ENCODE data around the gene CALN1.

DNA sequence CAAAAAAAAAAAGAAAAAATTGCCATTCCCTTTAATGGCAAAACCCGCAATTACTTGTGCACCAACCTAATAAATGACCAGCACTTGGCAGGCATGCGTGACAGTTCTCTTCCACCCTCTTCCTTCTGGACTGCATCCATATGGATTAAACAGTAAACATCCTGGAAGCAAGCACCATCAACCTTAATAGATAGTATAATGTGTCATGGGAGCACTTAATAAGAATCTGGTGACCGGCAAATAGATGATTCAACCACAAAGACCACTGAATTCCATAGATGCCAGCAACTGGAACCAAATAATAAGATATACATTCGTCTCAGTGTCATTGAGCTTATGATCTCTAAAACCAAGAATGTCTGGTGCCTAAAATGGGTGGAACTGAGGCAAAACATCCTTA, 610.2 kb downstream of the CALN1 start:
- TF ChIP-seq, protein P1, sequence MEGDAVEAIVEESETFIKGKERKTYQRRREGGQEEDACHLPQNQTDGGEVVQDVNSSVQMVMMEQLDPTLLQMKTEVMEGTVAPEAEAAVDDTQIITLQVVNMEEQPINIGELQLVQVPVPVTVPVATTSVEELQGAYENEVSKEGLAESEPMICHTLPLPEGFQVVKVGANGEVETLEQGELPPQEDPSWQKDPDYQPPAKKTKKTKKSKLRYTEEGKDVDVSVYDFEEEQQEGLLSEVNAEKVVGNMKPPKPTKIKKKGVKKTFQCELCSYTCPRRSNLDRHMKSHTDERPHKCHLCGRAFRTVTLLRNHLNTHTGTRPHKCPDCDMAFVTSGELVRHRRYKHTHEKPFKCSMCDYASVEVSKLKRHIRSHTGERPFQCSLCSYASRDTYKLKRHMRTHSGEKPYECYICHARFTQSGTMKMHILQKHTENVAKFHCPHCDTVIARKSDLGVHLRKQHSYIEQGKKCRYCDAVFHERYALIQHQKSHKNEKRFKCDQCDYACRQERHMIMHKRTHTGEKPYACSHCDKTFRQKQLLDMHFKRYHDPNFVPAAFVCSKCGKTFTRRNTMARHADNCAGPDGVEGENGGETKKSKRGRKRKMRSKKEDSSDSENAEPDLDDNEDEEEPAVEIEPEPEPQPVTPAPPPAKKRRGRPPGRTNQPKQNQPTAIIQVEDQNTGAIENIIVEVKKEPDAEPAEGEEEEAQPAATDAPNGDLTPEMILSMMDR (IDR thresholded peaks at IDR 0.05), result no peak
- TF ChIP-seq POLR2A (IDR thresholded peaks at IDR 0.05), result no peak
